ENCODE results near the gene SLC34A3. TPM values are rescaled to one million over a fixed set of nuclear protein-coding genes. Genes with fewer than 3 reads are reported as not detected.

Gene SLC34A3
- total RNA-seq, 1 experiment from 2014 or later, result 0.13 TPM

DNA sequence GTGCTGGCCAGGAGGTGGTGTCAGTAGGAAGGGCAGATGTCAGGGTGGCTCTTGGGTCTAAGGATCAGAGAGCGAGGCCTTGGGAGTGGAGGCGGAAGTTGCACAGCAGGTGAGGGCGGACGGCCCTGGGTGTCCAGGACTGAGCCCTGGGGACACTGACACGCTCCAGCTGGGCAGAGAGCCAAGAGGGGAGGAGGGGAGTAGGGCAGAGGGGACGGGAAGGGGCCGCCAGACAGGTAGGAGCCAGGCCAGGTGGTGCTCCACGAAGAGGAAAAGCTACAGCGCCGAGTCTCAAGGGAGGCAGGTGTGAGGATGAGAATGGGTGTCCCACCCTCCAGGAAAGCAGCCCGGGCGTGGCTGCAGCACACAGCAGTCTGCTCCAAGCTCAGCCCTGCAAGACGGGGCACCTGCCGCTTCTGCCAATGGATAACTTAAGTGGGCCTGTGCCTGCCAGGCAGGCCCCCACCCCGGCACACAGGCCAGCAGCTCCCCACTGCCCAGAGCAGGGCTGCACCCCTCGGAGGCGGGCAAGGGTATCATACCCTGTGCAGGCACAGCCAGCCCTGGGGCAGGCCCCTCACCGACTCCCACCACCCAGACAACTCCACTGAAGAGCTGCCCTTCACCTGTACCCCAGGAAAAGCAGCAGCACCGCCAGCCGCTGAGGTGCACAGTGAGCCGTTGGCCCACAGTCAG lies 35.0 kb upstream of the SLC34A3 start:
- Mint-ChIP-seq H3K4me3 (no peak overlapping the region), H3K4me1 (peaks cover 14% of the 10 kb centered on the region), H3K36me3 (no peaks in the 10 kb centered on the region; the same call in 1 of the 2 replicates), H3K27me3 (ENCODE audit: low read depth) (no peaks in the 10 kb centered on the region), H3K27ac (peak overlapping the region; percentile 69), H3K9me3 (no peaks in the 10 kb centered on the region)
- DNase-seq (ENCODE audit: low spot score) (no peak), ATAC-seq (no peak)
- POLR2A ChIA-PET, result interaction anchor here (1.2 kb wide), 1 partner anchor 45 kb away, joined by 3 read pairs; no protein-coding TSS in a partner anchor
- no peak for TF ChIP-seq ZNF232 (CRISPR knock-in tag; IDR thresholded peaks at IDR 0.05)
- no peak for TF ChIP-seq PREB (CRISPR knock-in tag; IDR thresholded peaks at IDR 0.05; ENCODE audit: borderline replicate concordance)
- TF ChIP-seq, protein P1, sequence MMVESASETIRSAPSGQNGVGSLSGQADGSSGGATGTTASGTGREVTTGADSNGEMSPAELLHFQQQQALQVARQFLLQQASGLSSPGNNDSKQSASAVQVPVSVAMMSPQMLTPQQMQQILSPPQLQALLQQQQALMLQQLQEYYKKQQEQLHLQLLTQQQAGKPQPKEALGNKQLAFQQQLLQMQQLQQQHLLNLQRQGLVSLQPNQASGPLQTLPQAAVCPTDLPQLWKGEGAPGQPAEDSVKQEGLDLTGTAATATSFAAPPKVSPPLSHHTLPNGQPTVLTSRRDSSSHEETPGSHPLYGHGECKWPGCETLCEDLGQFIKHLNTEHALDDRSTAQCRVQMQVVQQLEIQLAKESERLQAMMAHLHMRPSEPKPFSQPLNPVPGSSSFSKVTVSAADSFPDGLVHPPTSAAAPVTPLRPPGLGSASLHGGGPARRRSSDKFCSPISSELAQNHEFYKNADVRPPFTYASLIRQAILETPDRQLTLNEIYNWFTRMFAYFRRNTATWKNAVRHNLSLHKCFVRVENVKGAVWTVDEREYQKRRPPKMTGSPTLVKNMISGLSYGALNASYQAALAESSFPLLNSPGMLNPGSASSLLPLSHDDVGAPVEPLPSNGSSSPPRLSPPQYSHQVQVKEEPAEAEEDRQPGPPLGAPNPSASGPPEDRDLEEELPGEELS (CRISPR knock-in tag; IDR thresholded peaks at IDR 0.05), result no peak
- TF ChIP-seq HMGXB4 (CRISPR knock-in tag; IDR thresholded peaks at IDR 0.05), result no peak
- TF ChIP-seq ATF3 (CRISPR knock-in tag; conservative IDR thresholded peaks at IDR 0.05), result no peak
- TF ChIP-seq, protein P2, sequence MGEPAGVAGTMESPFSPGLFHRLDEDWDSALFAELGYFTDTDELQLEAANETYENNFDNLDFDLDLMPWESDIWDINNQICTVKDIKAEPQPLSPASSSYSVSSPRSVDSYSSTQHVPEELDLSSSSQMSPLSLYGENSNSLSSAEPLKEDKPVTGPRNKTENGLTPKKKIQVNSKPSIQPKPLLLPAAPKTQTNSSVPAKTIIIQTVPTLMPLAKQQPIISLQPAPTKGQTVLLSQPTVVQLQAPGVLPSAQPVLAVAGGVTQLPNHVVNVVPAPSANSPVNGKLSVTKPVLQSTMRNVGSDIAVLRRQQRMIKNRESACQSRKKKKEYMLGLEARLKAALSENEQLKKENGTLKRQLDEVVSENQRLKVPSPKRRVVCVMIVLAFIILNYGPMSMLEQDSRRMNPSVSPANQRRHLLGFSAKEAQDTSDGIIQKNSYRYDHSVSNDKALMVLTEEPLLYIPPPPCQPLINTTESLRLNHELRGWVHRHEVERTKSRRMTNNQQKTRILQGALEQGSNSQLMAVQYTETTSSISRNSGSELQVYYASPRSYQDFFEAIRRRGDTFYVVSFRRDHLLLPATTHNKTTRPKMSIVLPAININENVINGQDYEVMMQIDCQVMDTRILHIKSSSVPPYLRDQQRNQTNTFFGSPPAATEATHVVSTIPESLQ (CRISPR knock-in tag; IDR thresholded peaks at IDR 0.05), result no peak
- no peak for TF ChIP-seq PRRX2 (CRISPR knock-in tag; IDR thresholded peaks at IDR 0.05)
- CTCF ChIA-PET, result interaction anchor here (0.6 to 2.1 kb wide), 5 partner anchors 20 to 128 kb away, joined by 3 to 16 read pairs (median 3); no protein-coding TSS in a partner anchor

DNA sequence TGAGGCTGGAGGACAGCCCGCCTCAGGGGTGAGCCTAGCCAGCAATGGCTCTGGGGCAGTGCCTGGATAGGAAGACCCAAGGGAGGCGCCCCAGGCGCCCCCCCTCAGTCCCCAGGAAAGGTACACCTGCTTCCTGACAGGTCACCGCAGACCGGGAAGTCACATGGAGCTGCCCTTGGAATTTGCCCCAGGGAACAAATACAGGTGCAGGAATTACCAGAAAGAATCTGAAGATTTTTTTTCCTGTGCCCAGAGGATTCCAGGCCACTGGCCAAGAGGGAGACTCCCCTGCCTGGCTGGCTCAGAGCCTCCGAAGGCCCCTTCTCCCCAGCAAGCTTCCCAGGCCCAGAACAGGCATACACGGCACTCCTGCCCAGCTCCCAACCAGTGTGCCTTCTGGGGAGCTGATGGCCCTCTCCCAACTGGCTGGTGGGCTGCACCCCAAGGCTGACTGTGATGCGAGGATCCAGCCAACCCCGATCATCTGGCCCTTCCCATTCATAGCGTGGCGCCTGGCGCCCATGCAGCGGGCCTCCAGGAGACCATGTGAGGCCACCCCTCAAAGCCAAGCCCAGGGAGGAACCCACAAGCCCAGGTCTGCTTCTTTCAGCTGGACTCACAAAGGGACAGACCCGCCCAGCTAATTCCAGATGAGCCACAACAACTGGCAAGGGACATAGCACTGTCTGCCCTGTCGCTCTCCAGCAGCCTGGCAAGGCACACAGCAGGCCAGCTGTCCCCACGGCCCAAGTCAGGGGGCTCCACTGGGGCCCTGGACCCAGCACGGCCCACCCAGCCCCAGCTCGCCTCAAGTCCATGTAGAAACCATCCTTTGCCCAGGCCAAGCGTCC lies 32.4 kb upstream of the SLC34A3 start:
- no peak for ATAC-seq
- POLR2A ChIA-PET, result interaction anchor here (0.6 kb wide), 1 partner anchor 120 kb away, joined by 4 read pairs; no protein-coding TSS in a partner anchor

More for the DNA sequence above, 32.4 kb upstream of the SLC34A3 start:
- H3K9me3 Mint-ChIP-seq, result no peaks in the 10 kb centered on the region
- CTCF ChIA-PET, result interaction anchor here (1.3 to 2.5 kb wide), 5 partner anchors 9 to 38 kb away, joined by 3 to 14 read pairs (median 10); partner anchors contain the start of genes LRRC26, RNF224 and SSNA1
- H3K27me3 Mint-ChIP-seq (ENCODE audit: low read depth), result no peaks in the 10 kb centered on the region
- no peak for TF ChIP-seq ERG (CRISPR knock-in tag; IDR thresholded peaks at IDR 0.05)
- TF ChIP-seq, protein P3, sequence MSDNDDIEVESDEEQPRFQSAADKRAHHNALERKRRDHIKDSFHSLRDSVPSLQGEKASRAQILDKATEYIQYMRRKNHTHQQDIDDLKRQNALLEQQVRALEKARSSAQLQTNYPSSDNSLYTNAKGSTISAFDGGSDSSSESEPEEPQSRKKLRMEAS (CRISPR knock-in tag; IDR thresholded peaks at IDR 0.05), result no peak
- TF ChIP-seq PRRX2 (CRISPR knock-in tag; IDR thresholded peaks at IDR 0.05), result no peak
- no peak for TF ChIP-seq JAZF1 (CRISPR knock-in tag; IDR thresholded peaks at IDR 0.05)
- no peak for TF ChIP-seq SP1 (CRISPR knock-in tag; conservative IDR thresholded peaks at IDR 0.05)
- no peak for TF ChIP-seq NR1H2 (CRISPR knock-in tag; IDR thresholded peaks at IDR 0.05)
- no peak for TF ChIP-seq HMGXB4 (CRISPR knock-in tag; IDR thresholded peaks at IDR 0.05)
- H3K36me3 Mint-ChIP-seq, result no peaks in the 10 kb centered on the region
- peak overlapping the region; percentile 84 for H3K4me3 Mint-ChIP-seq
- no peak for DNase-seq (ENCODE audit: low spot score)
- H3K4me1 Mint-ChIP-seq, result peaks cover 27% of the 10 kb centered on the region
- no peak overlapping the region for H3K27ac Mint-ChIP-seq

All from WTC11 (cell line).